Duodenal mucosa (tissue), 2 donors: ENCODE data around the gene APEH.

Source experiments
- H3K27ac ChIP-seq: one replicate; pipeline ENCODE4 v1.7.0; 2013; ENCODE audit warnings: low read depth, low read length
- H3K27me3 ChIP-seq, 2 donors: one replicate each; pipeline ENCODE4 v1.7.0; 2013; ENCODE audit warnings: low read length in 2 of 2, control low read depth in 1 of 2; ENCODE audit not compliant: insufficient read depth in 2 of 2, control insufficient read depth in 1 of 2
- H3K36me3 ChIP-seq, 2 donors: one replicate each; pipeline ENCODE4 v1.7.0; 2013; ENCODE audit warnings: low read length in 2 of 2, control low read depth in 1 of 2; ENCODE audit not compliant: insufficient read depth in 2 of 2, control insufficient read depth in 1 of 2
- H3K4me1 ChIP-seq, 2 donors: one replicate each; pipeline ENCODE4 v1.7.0; 2013; ENCODE audit warnings: low read length in 2 of 2, control low read depth in 1 of 2; ENCODE audit not compliant: insufficient read depth in 2 of 2, control insufficient read depth in 1 of 2
- H3K4me3 ChIP-seq, 2 donors: one replicate each; pipeline ENCODE4 v1.7.0; 2013; ENCODE audit warnings: low read length in 2 of 2, low read depth in 1 of 2
- H3K9ac ChIP-seq, 2 donors: one replicate each; pipeline ENCODE4 v1.7.0; 2013; ENCODE audit warnings: low read length in 2 of 2, low read depth in 1 of 2
- H3K9me3 ChIP-seq, 2 donors: one replicate each; pipeline ENCODE4 v1.7.0; 2013; ENCODE audit warnings: low read length in 2 of 2, control low read depth in 1 of 2; ENCODE audit not compliant: control insufficient read depth in 1 of 2

Gene APEH

GRCh38 chr3:49673715-49674496 lies at the start of gene APEH:
Gene APEH (plus strand): TSS chr3:49674351. CDS start chr3:49674402, 51 bp downstream.
- no peaks in the 10 kb centered on the region for H3K9me3 ChIP-seq
- peaks cover 27 to 35% of the 10 kb centered on the region in 2 donors for H3K36me3 ChIP-seq
- H3K4me1 ChIP-seq, result peaks cover 14 to 18% of the 10 kb centered on the region in 2 donors
- H3K9ac ChIP-seq, result peak within 1 kb of the TSS; percentile 79 to 92
- H3K27ac ChIP-seq, result peak within 1 kb of the TSS; percentile 96
- peak within 1 kb of the TSS; percentile 89 to 94 for H3K4me3 ChIP-seq
- H3K27me3 ChIP-seq, result no peaks in the 10 kb centered on the region

- no peak overlapping the region for H3K4me3 ChIP-seq
- no peaks in the 10 kb centered on the region for H3K27me3 ChIP-seq
- H3K9me3 ChIP-seq, result no peaks in the 10 kb centered on the region
- H3K4me1 ChIP-seq, result no peaks in the 10 kb centered on the region
- no peak overlapping the region for H3K9ac ChIP-seq
- no peaks in the 10 kb centered on the region for H3K36me3 ChIP-seq
- H3K27ac ChIP-seq, result no peak overlapping the region
Measured at GRCh38 chr3:49625071-49625470, 49.1 kb upstream of the APEH start.

- H3K9ac ChIP-seq, result no peak overlapping the region
- no peaks in the 10 kb centered on the region for H3K4me1 ChIP-seq
- no peak overlapping the region for H3K4me3 ChIP-seq
- no peaks in the 10 kb centered on the region for H3K27me3 ChIP-seq
- no peaks in the 10 kb centered on the region for H3K9me3 ChIP-seq
- no peaks in the 10 kb centered on the region for H3K36me3 ChIP-seq
- H3K27ac ChIP-seq, result no peak overlapping the region
Measured at GRCh38 chr3:49626101-49626581, 48.0 kb upstream of the APEH start.

- H3K27me3 ChIP-seq, result no peaks in the 10 kb centered on the region
- H3K27ac ChIP-seq, result no peak overlapping the region
- no peak overlapping the region for H3K9ac ChIP-seq
- H3K9me3 ChIP-seq, result no peaks in the 10 kb centered on the region
- H3K4me3 ChIP-seq, result no peak overlapping the region
- no peaks in the 10 kb centered on the region for H3K36me3 ChIP-seq
- H3K4me1 ChIP-seq, result no peaks in the 10 kb centered on the region
Measured at GRCh38 chr3:49626796-49627195, 47.4 kb upstream of the APEH start.

GRCh38 chr3:49627634-49628033 lies 46.5 kb upstream of the APEH start:
- no peaks in the 10 kb centered on the region for H3K9me3 ChIP-seq
- no peak overlapping the region for H3K9ac ChIP-seq
- no peaks in the 10 kb centered on the region for H3K4me1 ChIP-seq
- no peaks in the 10 kb centered on the region for H3K27me3 ChIP-seq
- H3K36me3 ChIP-seq, result no peaks in the 10 kb centered on the region
- no peak overlapping the region for H3K27ac ChIP-seq
- no peak overlapping the region for H3K4me3 ChIP-seq

GRCh38 chr3:49628249-49628648 lies 45.9 kb upstream of the APEH start:
- Histone ChIP-seq H3K36me3 (no peaks in the 10 kb centered on the region), H3K4me1 (no peaks in the 10 kb centered on the region), H3K9ac (no peak overlapping the region), H3K9me3 (no peaks in the 10 kb centered on the region), H3K4me3 (no peak overlapping the region), H3K27ac (no peak overlapping the region), H3K27me3 (no peaks in the 10 kb centered on the region)

GRCh38 chr3:49629451-49629850 lies 44.7 kb upstream of the APEH start:
- Histone ChIP-seq H3K9me3 (no peaks in the 10 kb centered on the region), H3K27ac (no peak overlapping the region), H3K27me3 (no peaks in the 10 kb centered on the region), H3K36me3 (no peaks in the 10 kb centered on the region), H3K4me1 (no peaks in the 10 kb centered on the region), H3K9ac (no peak overlapping the region), H3K4me3 (no peak overlapping the region)

GRCh38 chr3:49629866-49630265 lies 44.3 kb upstream of the APEH start:
- Histone ChIP-seq H3K9me3 (no peaks in the 10 kb centered on the region), H3K9ac (no peak overlapping the region), H3K27ac (no peak overlapping the region), H3K4me3 (no peak overlapping the region), H3K27me3 (no peaks in the 10 kb centered on the region), H3K36me3 (no peaks in the 10 kb centered on the region), H3K4me1 (no peaks in the 10 kb centered on the region)

- H3K36me3 ChIP-seq, result no peaks in the 10 kb centered on the region
- H3K9ac ChIP-seq, result no peak overlapping the region
- no peak overlapping the region for H3K4me3 ChIP-seq
- H3K27me3 ChIP-seq, result no peaks in the 10 kb centered on the region
- H3K9me3 ChIP-seq, result no peaks in the 10 kb centered on the region
- H3K27ac ChIP-seq, result no peak overlapping the region
- H3K4me1 ChIP-seq, result no peaks in the 10 kb centered on the region
Measured at GRCh38 chr3:49630784-49631183, 43.4 kb upstream of the APEH start.

GRCh38 chr3:49634736-49635135 lies 39.4 kb upstream of the APEH start:
- no peaks in the 10 kb centered on the region for H3K4me1 ChIP-seq
- H3K27me3 ChIP-seq, result no peaks in the 10 kb centered on the region
- H3K4me3 ChIP-seq, result no peak overlapping the region
- no peaks in the 10 kb centered on the region for H3K36me3 ChIP-seq
- H3K9me3 ChIP-seq, result no peaks in the 10 kb centered on the region
- no peak overlapping the region for H3K9ac ChIP-seq
- H3K27ac ChIP-seq, result no peak overlapping the region
